PC-9 (cell line): Measurements from ENCODE around the gene VWA8. TPM values are rescaled to one million over a fixed set of nuclear protein-coding genes. Genes with fewer than 3 reads are reported as not detected.

Source experiments
- BruUV-seq: library from RNA; stranded (reverse); fragments of 400-500 nt; replicated peaks from 2 replicates; lab custom pipeline; 2021; lab: Mats Ljungman, UMichigan
- CTCF ChIA-PET: fragments of 300-600 bp; sonication (Branson Sonifier 250); formaldehyde crosslinking; loops from one replicate; lab custom pipeline; 2022; ENCODE audit warnings: antibody characterized with exemption; lab: Charles Lee
- POLR2A ChIA-PET: fragments of 300-600 bp; sonication (Branson Sonifier 250); formaldehyde crosslinking; loops from one replicate; lab custom pipeline; 2022; ENCODE audit warnings: antibody characterized with exemption; ENCODE audit not compliant: unreplicated experiment; lab: Charles Lee
- DNase-seq, 2 experiments: peaks; one replicate each; pipeline versions ENCODE4 v3.0.0 to v3.0.0-alpha.2; 2015 to 2022; ENCODE audit warnings: mixed read lengths in 1 of 2
- H2AFZ ChIP-seq: fragments of 200-600 bp; sonication (generic); 2 replicates; pipeline ENCODE4 v1.8.1; 2017; ENCODE audit warnings: antibody characterized with exemption
- H3F3A ChIP-seq: fragments of 200-600 bp; sonication (generic); 2 replicates; pipeline ENCODE4 v1.8.1; 2017; ENCODE audit warnings: antibody characterized with exemption, mild to moderate bottlenecking, low read depth; ENCODE audit not compliant: insufficient read depth
- H3K27ac ChIP-seq: fragments of 200-600 bp; sonication (generic); 2 replicates; pipeline ENCODE4 v1.6.1; 2016; ENCODE audit warnings: mixed run types
- H3K27me3 ChIP-seq: fragments of 200-600 bp; sonication (generic); 2 replicates; pipeline ENCODE4 v1.6.1; 2016; ENCODE audit warnings: low read depth, mixed run types; ENCODE audit not compliant: insufficient read depth
- H3K36me3 ChIP-seq: fragments of 200-600 bp; sonication (generic); 2 replicates; pipeline ENCODE4 v1.6.1; 2016; ENCODE audit warnings: low read depth, mixed run types
- H3K4me1 ChIP-seq: fragments of 200-600 bp; sonication (generic); replicated peaks from 2 replicates; pipeline ENCODE4 v1.6.1; 2016; ENCODE audit warnings: mixed run types; ENCODE audit not compliant: insufficient read depth
- H3K4me2 ChIP-seq: fragments of 200-600 bp; sonication (generic); 2 replicates; pipeline ENCODE4 v1.6.1; 2017; ENCODE audit warnings: mixed run types
- H3K4me3 ChIP-seq: fragments of 200-600 bp; sonication (generic); 2 replicates; pipeline ENCODE4 v1.6.1; 2016; ENCODE audit warnings: mixed run types
- H3K79me2 ChIP-seq: fragments of 200-600 bp; sonication (generic); 2 replicates; pipeline ENCODE4 v1.6.1; 2017; ENCODE audit warnings: low read depth, mixed run types
- H3K9me2 ChIP-seq: fragments of 200-600 bp; sonication (generic); 2 replicates; pipeline ENCODE4 v1.8.1; 2017; ENCODE audit warnings: mild to moderate bottlenecking; ENCODE audit not compliant: insufficient read depth
- H3K9me3 ChIP-seq: fragments of 200-600 bp; sonication (generic); 2 replicates; pipeline ENCODE4 v1.8.1; 2016; ENCODE audit warnings: low read depth; ENCODE audit not compliant: insufficient read depth
- H4K20me1 ChIP-seq: fragments of 200-600 bp; sonication (generic); 2 replicates; pipeline ENCODE4 v1.8.1; 2017; ENCODE audit not compliant: insufficient read depth
- CTCF ChIP-seq: fragments of 200-600 bp; sonication (generic); conservative IDR thresholded peaks from 2 replicates; pipeline ENCODE4 v1.6.1; 2017; ENCODE audit warnings: mixed run types, antibody characterized with exemption, mild to moderate bottlenecking, moderate library complexity
- EZH2 ChIP-seq: fragments of 200-600 bp; sonication (generic); IDR thresholded peaks from 2 replicates; pipeline ENCODE4 v1.8.0; 2017; ENCODE audit warnings: antibody characterized with exemption, low read depth
- intact Hi-C: fragments of 100-400 bp; cut with micrococcal nuclease; formaldehyde crosslinking; loops from one replicate; pipeline ENCODE4 v1.10.0; 2022; ENCODE audit not compliant: unreplicated experiment
- total RNA-seq: library from RNA; stranded (reverse); gene quantifications from 2 replicates; pipeline ENCODE4 v1.2.3, GENCODE V29; 2021

VWA8 gene
- total RNA-seq, 1 experiment from 2014 or later = 14.1 TPM

GRCh38 chr13:41568143-41568971 lies 392.6 kb downstream of the VWA8 start:
- POLR2A ChIA-PET = interaction anchor here (0.7 kb wide), 1 partner anchor 72 kb away, joined by 7 read pairs; no protein-coding TSS in a partner anchor
- no peaks in the 10 kb centered on the region for H3K79me2 ChIP-seq
- no peaks in the 10 kb centered on the region for H3F3A ChIP-seq
- CTCF ChIA-PET = no interaction called here
- no peaks in the 10 kb centered on the region for H4K20me1 ChIP-seq
- BruUV-seq = no TSS peak
- no peak for DNase-seq
- no peak overlapping the region for H2AFZ ChIP-seq
- peaks cover 4% of the 10 kb centered on the region; the same call in 1 of the 2 replicates for H3K36me3 ChIP-seq
- H3K27ac ChIP-seq = no peak overlapping the region
- H3K9me2 ChIP-seq = no peaks in the 10 kb centered on the region
- no peaks in the 10 kb centered on the region for H3K27me3 ChIP-seq
- no peak overlapping the region for H3K4me3 ChIP-seq
- no peaks in the 10 kb centered on the region for H3K9me3 ChIP-seq
- TF ChIP-seq EZH2 (no peak), CTCF (no peak)
- no peak overlapping the region for H3K4me2 ChIP-seq
- no peaks in the 10 kb centered on the region for H3K4me1 ChIP-seq
- intact Hi-C loops = no loop called here

- Histone ChIP-seq H3K4me1 (no peaks in the 10 kb centered on the region), H3K4me3 (no peak overlapping the region), H3K79me2 (no peaks in the 10 kb centered on the region), H3F3A (no peaks in the 10 kb centered on the region), H3K36me3 (peaks cover 4% of the 10 kb centered on the region; the same call in 1 of the 2 replicates), H2AFZ (no peak overlapping the region), H3K27ac (no peak overlapping the region), H3K9me3 (no peaks in the 10 kb centered on the region), H3K9me2 (no peaks in the 10 kb centered on the region), H4K20me1 (no peaks in the 10 kb centered on the region), H3K4me2 (no peak overlapping the region), H3K27me3 (no peaks in the 10 kb centered on the region)
- CTCF ChIA-PET = interaction anchor here (0.9 kb wide), 1 partner anchor 17 kb away, joined by 3 read pairs; no protein-coding TSS in a partner anchor
- no peak for TF ChIP-seq EZH2
- TF ChIP-seq CTCF = no peak
- BruUV-seq = no TSS peak
- no peak for DNase-seq
- intact Hi-C loops = no loop called here
- POLR2A ChIA-PET = interaction anchor here (0.6 kb wide), 1 partner anchor 21 kb away, joined by 6 read pairs; no protein-coding TSS in a partner anchor
Observed at GRCh38 chr13:41567363-41567762, 393.5 kb downstream of the VWA8 start.

- no peak overlapping the region for H2AFZ ChIP-seq
- H3K4me1 ChIP-seq = no peaks in the 10 kb centered on the region
- no peak overlapping the region for H3K4me3 ChIP-seq
- intact Hi-C loops = no loop called here
- POLR2A ChIA-PET = no interaction called here
- no peak for TF ChIP-seq EZH2
- TF ChIP-seq CTCF = no peak
- no peaks in the 10 kb centered on the region for H3K9me3 ChIP-seq
- H3K36me3 ChIP-seq = peaks cover 4% of the 10 kb centered on the region; the same call in 1 of the 2 replicates
- H3K79me2 ChIP-seq = no peaks in the 10 kb centered on the region
- H3K9me2 ChIP-seq = no peaks in the 10 kb centered on the region
- no peaks in the 10 kb centered on the region for H3K27me3 ChIP-seq
- CTCF ChIA-PET = interaction anchor here (0.5 kb wide), 1 partner anchor 20 kb away, joined by 3 read pairs; no protein-coding TSS in a partner anchor
- no peak overlapping the region for H3K27ac ChIP-seq
- no peaks in the 10 kb centered on the region for H3F3A ChIP-seq
- BruUV-seq = no TSS peak
- no peaks in the 10 kb centered on the region for H4K20me1 ChIP-seq
- DNase-seq = no peak
- no peak overlapping the region for H3K4me2 ChIP-seq
Observed at GRCh38 chr13:41565846-41566245, 395.1 kb downstream of the VWA8 start.
